CD4-positive, alpha-beta T cell treated with Interleukin-10 for 1 hour (primary cell): Measurements from ENCODE around the gene RNF114.
"Not testable (repeated sequence)": the region's sequence is repeated elsewhere in the genome, so short reads cannot be mapped to it uniquely, and the experiment has no call there.

Experiments used
- DNase-seq: peaks from one replicate; pipeline ENCODE4 v3.0.0-alpha.2; 2020

The RNF114 gene

DNA sequence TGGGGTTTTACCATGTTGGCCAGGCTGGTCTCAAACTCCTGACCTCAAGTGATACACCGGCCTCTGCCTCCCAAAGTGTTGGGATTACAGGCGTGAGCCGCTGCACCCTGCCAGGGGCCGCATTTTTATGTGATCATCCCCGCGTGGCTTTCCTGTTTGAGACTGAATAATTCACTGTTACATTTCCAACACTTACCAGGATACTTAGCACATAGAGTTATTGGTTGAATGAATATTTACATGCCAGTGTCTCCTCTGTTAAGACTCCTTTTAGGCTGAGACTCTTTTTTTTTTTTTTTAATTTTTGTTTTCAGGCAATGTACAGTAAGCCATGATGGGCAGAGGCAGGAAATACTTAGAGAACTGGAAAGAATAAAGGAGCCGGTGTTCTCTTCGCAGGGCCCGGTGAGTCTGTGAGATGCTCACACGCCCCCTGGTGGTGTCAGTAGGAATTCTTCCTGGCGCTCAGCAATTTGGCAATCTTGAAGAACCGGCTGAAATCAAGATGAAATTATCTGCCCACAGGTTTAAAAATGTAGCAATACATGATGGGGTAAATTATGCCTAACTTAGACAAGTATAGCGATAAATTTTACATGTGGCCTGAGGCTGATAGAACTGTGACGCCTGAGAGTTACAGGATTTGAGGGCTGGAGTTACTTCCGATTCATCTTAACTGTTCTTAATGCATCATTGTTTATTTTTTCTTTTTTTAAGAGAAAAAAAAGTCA lies 7.6 kb upstream of the RNF114 start:
- DNase-seq, result peak; percentile 86

DNA sequence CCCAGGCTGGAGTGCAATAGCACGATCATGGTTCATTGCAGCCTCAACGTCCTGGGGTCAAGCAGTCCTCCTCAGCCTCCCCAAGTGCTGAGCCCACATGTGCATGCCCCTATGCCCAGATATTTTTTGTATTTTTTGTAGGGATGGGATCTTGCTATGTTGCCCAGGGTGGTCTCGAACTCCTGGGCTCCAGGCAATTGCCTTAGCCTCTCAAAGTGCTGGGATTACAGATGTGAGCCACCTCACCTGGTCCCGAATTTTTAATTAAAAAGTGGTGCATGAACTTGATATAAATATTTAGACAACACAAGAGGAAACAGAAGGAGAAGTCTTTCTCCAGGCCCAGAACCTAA lies 7.1 kb upstream of the RNF114 start:
- no peak for DNase-seq

- DNase-seq, result no peak
Measured at GRCh38 chr20:49935746-49936152, 448 bp upstream of the RNF114 start.

DNA sequence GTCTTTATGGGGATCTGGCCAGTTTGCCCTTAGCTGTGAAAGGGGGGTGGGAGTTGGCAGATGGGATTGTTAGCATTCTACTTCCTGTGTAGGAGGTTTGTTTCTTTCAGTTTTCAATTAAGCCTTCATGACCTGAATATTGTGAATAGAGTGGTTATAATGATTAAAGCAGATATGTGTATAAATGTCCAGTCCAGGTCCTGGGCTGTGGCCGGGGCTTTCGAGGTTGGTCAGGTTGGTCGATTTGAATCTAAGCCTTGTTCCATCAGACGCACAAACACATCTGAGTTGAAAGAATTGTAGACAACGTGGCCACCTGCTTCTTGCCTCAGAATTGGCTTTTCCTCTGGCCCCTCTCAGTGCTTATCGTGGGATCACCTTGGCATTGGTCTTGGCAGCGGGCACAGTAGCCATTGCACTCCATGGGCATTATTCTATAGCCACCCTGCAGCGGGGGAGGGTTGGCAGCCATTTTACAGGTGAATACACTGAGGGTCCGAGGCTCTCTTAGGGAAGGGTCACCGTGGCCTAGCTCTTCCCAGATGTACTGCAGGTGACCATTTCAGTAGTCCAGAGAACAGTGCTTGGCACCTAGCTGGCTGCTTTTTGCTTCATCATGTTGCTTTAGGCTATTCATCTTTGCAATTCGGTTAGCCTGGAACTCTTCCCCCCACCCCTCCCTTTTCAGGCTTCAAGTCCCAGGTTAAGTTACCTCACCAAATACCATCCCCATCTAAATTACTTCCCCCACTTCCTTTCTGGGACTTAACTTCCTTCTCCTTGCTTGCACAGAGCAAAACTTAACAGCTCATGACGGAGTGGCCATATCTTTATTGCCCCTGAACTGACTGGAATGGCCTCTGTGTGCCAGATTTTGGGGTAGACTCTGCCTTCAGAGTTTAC lies 1.1 kb downstream of the RNF114 start:
- DNase-seq, result peak; percentile 26

DNA sequence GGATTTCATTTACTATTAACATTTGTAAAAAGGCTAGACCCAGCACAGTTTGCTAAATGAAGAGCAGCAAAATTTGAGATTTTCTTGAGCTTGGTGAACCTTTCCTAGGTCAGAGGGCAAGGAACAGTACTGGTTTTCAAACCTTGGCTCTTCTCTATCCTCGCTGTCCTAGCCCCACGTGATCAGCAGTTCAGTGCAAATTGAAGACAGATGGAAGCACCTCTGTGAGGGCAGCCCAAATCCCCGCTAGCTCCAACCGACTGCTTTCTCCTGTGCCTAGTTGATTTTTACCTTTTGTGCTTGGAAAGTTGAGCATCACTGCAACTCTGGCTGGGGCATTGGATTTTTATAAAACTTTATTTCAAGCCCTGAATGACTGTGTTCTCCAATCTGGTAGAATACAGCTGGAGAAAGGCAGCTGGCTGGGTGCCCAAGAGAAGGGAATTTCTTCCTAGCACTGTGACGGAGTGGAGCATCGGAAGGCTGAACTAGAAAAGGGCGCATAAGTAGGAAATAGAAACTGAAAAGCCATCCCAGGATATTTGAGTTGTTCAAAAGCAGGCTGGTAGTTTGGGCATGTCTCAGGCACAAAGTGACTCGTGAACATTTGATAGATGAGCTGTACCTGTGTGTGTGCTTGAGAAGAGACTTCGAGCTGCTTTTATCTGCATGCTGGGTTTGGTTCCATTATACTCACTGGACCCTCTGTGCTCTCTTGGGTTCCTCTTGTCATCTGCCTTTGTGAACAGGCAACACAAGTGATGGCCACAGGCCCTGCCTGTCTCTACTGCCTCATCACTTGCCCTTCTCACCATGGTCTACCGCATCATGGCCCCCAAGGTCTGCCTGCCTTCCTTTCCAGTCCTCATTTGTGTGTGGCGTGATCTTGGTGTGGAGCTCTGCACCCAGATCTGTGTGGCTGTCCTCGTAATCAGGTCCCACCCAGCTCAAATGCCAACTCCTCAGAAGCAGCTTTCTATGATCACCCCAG lies 2.3 kb downstream of the RNF114 start:
- no peak for DNase-seq

DNA sequence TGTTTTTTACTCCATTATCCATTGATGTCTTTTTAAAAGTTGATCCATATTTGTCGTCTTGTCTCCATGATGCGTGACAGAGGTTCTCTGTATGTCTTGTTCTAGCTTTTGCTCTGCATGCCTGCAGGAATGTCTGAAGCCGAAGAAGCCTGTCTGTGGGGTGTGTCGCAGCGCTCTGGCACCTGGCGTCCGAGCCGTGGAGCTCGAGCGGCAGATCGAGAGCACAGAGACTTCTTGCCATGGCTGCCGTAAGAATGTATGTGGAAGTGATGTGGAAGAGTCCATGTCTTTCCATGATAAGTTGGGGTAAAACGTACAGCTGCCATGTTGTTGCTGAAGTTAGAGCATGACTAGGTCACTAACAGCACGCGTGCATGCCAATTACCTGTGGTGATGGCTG lies 5.3 kb downstream of the RNF114 start:
- no peak for DNase-seq

GRCh38 chr20:49942303-49942702 lies 6.1 kb downstream of the RNF114 start:
- DNase-seq, result no peak

DNA sequence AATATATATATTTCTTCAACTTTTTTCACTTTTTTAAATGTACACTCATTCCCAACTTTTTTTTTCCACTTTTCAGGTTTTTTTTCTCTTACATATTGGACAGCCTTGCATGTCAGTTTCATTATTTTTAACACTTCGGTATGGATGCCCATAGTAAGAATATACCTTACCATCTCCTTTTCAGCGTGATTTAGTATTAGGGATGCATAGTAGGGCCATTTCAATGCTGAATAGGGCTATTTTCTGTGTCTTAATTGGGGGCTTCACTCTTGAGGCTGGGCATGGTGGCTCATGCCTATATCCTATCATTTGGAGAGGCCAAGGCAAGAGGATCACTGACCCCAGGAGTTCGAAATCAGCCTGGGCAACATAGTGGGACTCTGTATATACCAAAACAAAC lies 6.7 kb downstream of the RNF114 start:
- DNase-seq, result no peak

- DNase-seq, result no peak
Measured at GRCh38 chr20:49945306-49945700, 9.1 kb downstream of the RNF114 start.

GRCh38 chr20:49945701-49946477 lies 9.7 kb downstream of the RNF114 start:
- DNase-seq, result no peak

DNA sequence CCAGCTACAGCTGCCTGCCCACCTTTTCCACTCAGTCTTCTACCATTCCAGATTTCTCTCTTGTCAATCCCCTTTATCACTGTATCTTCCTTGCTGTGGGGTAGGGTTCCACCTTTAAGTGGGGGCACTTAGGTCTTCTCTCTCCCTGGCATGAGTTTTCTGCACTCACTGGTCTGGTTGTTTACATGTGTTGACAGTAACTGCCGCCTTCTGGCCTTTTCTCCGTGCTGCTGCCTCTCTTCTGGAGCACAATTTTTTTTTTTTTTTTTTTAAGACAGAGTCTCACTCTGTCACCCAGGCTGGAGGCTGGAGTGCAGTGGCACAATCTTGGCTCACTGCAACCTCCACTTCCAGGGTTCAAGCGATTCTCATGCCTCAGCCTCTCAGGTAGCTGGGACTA lies 12.0 kb downstream of the RNF114 start:
- no peak for DNase-seq

DNA sequence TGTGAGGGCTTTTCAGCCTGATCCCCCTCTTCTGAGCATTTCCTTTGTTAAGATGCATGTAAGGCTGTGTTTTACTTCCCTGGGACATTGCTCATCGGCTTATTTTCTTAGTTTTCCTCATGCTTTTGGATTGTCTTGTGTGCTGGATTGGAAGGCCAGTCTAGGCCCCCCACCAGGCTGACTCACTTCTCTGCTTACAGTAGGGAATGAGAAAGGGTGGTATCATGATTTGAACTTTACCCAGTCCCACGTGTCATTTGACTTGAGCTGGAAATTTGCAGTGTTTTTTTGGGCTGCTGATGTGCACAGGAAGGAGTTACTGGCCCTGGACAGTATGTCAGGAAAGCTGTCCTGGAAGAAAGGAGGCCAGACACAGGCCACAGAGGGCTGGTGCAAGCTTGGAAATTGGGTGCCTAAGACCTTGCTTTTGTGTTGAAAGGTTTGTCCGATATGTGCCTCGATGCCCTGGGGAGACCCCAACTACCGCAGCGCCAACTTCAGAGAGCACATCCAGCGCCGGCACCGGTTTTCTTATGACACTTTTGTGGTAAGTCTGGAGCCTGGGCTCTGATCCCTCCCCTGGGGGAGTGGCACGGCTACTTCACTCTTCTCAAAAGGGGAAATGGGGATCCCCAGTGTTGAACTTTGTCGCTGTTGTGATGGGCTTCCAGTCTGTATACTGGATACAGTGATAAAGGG lies 12.8 kb downstream of the RNF114 start:
- DNase-seq, result no peak

- DNase-seq, result no peak
Measured at GRCh38 chr20:49951151-49951550, 15.0 kb downstream of the RNF114 start.

- no peak for DNase-seq
Measured at GRCh38 chr20:49955167-49955566, 19.0 kb downstream of the RNF114 start.

DNA sequence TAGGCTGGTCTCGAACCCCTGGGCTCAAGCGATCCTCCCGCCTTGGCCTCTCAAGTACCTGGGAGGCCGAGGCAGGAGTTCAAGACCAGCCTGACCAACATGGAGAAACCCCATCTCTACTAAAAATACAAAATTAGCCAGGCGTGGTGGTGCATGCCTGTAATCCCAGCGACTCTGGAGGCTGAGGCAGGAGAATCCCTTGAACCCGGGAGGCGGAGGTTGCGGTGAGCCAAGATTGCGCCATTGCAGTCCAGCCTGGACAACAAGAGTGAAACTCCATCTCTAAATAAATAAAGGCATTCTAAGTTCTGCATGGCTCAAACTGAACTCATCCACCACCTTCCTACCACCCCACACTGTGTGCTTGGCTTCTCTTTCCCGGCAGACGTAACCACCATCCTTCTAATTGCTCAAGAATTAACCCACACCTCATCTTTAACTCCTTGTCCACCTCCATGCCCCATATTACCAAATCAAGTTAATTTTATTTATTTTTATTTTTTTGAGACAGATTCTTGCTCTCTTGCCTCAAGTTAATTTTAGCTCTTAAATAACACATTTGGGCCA lies 19.7 kb downstream of the RNF114 start:
- not testable (repeated sequence) for DNase-seq

DNA sequence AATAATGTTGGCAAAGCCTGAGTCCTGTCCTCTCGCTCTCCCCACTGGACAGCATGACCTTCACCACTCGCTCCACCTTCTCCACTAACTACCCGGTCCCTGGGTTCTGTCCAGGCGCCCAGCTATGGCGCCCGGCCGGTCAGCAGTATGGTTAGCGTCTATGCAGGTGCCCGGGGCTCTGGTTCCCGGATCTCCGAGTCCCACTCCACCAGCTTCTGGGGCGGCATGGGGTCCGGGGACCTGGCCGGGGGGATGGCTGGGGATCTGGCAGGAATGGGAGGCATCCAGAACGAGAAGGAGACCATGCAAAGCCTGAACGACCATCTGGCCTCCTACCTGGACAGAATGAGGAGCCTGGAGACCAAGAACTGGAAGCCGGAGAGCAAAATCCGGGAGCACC lies 20.5 kb downstream of the RNF114 start:
- DNase-seq, result no peak

DNA sequence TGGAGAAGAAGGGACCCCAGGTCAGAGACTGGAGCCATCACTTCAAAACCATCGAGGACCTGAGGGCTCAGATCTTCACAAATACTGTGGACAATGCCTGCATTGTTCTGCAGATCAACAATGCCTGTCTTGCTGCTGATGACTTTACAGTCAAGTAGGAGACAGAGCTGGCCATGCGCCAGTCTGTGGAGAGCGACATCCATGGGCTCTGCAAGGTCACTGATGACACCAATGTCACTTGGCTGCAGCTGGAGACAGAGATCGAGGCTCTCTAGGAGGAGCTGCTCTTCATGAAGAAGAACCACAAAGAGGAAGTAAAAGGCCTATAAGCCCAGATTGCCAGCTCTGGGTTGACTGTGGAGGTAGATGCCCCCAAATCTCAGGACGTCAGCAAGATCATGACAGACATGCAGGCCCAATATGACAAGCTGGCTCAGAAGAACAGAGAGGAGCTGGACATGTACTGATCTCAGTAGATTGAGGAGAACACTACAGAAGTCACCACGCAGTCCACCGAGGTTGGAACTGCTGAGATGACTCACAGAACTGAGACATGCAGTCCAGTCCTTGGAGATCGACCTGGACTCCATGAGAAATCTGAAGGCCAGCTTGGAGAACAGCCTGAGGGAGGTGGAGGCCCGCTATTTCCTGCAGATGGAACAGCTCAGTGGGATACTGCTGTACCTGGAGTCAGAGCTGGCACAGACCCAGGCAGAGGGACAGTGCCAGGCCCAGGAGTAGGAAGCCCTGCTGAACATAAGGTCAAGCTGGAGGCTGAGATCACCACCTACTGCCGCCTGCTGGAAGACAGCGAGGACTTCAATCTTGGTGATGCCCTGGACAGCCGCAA lies 21.1 kb downstream of the RNF114 start:
- DNase-seq, result not testable (repeated sequence)

DNA sequence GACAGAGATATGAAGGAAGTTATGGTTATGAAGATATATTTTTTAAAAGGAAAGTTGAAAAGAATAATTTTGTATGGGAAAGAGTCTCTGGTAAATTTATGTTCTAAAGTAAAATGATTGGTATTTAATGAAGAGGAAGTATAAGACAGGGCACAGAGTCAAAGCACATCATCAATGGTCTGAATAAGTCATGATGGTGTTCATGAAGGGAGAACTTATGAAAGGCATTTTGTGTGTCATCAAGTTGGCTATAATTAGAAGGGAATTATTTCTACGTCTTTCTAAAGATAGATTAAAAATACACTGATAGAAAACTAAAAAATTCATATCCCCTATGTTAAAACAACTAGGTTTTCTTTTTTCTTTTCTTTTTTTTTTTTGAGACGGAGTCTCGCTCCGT lies 25.2 kb downstream of the RNF114 start:
- DNase-seq, result no peak

DNA sequence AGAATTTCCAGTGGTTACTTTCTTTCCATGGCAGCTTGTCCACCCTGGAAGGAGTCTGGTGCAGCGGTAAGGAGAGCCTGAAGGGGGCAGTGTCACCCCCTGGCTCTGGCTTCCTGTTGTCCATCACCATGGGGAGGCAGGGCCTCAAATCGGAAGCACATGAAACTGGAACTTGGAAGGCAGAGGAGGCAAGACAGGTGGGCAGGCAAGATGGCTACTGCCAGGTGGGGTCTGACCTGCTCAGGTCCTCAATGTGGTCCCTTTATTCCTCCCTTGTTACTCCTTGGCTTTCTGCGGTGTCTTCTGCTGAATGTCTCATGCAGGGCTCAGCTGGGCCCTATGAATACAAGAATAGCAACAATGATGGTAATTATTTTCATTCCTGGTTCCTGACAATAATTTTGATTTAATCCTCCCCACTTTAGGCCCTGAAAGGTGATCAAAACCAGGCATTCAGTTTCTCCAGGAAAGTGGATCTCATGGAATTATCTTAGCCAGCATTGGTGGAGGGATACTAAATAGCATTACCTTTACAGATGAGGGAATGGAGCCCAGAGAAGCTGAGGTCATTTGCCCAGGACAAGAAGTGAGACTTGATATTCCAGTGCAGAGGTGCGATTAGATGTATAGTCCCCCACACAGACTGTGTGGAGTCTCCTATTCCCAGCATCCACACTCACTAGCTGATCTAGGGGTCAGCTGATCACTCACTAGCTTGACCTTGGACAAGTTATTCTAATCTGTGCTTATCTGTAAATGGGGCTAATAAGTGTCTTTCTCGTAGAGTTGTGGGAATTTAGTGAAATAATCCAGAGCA lies 29.0 kb downstream of the RNF114 start:
- DNase-seq, result no peak
